GM13977 (cell line): Measurements from ENCODE around the gene RASGEF1C.

ENCODE experiments used
- DNase-seq: peaks from one replicate; pipeline ENCODE4 v3.0.0; 2012; ENCODE audit warnings: low spot score
- in situ Hi-C: fragments of 300-500 bp; cut with MboI; formaldehyde crosslinking; loops from one replicate; pipeline ENCODE4 v1.12.0; 2022; ENCODE audit warnings: low sequenced_read_pairs, low pct_unique_long_range_greater_than_20kb, mixed read lengths, inconsistent platforms; ENCODE audit not compliant: unreplicated experiment
- TF ChIP-seq, protein P1 (sequence below): IDR thresholded peaks from 2 replicates; pipeline ENCODE4 v1.5.1; 2012; ENCODE audit warnings: mild to moderate bottlenecking, control low read depth; ENCODE audit not compliant: insufficient read depth; ENCODE audit errors: extremely low read depth, missing control alignments

RASGEF1C gene

DNA sequence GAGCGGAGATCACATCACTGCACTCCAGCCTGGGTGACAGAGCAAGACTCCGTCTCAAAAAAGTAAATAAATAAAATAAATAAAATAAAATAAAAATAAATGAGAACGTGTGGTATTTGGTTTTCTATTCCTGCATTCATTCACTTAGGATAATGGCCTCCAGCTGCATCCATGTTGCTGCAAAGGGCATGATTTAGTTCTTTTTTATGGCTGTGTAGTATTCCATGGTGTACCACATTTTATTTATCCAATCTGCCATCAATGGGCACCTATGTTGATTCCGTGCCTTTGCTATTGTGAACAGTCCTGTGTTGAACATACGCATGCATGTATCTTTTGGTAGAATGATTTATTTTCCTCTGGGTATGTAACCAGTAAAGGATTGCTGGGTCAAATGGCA, 8.8 kb upstream of the RASGEF1C start:
- in situ Hi-C loops = no loop called here
- TF ChIP-seq, protein P1, sequence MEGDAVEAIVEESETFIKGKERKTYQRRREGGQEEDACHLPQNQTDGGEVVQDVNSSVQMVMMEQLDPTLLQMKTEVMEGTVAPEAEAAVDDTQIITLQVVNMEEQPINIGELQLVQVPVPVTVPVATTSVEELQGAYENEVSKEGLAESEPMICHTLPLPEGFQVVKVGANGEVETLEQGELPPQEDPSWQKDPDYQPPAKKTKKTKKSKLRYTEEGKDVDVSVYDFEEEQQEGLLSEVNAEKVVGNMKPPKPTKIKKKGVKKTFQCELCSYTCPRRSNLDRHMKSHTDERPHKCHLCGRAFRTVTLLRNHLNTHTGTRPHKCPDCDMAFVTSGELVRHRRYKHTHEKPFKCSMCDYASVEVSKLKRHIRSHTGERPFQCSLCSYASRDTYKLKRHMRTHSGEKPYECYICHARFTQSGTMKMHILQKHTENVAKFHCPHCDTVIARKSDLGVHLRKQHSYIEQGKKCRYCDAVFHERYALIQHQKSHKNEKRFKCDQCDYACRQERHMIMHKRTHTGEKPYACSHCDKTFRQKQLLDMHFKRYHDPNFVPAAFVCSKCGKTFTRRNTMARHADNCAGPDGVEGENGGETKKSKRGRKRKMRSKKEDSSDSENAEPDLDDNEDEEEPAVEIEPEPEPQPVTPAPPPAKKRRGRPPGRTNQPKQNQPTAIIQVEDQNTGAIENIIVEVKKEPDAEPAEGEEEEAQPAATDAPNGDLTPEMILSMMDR = no peak
- no peak for DNase-seq

DNA sequence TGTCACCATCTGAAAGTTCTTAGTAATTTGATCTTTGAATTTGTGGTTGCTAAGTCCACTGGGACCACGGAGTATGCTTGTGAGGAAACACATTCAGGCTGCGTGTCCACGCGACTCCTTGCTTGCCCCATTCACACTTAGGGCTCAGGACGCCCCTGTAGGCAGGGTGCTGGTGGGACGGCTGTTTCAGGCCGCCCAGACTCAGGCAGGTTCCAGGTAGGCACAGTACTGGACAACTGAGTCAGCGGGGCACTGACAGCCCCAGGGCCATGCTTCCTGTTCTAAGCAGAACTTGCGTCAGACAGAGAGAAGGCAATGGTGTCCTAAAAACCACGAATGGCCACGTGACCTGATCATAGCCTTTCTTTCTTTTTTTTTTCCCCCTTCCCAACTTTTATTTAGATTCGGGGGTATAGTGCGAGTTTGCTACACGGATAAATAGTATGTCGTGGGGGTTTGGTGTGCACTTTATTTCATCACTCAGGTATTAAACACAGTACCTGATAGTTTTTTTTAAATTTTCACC, 7.7 kb upstream of the RASGEF1C start:
- in situ Hi-C loops = no loop called here
- no peak for DNase-seq
- TF ChIP-seq, protein P1 = no peak

DNA sequence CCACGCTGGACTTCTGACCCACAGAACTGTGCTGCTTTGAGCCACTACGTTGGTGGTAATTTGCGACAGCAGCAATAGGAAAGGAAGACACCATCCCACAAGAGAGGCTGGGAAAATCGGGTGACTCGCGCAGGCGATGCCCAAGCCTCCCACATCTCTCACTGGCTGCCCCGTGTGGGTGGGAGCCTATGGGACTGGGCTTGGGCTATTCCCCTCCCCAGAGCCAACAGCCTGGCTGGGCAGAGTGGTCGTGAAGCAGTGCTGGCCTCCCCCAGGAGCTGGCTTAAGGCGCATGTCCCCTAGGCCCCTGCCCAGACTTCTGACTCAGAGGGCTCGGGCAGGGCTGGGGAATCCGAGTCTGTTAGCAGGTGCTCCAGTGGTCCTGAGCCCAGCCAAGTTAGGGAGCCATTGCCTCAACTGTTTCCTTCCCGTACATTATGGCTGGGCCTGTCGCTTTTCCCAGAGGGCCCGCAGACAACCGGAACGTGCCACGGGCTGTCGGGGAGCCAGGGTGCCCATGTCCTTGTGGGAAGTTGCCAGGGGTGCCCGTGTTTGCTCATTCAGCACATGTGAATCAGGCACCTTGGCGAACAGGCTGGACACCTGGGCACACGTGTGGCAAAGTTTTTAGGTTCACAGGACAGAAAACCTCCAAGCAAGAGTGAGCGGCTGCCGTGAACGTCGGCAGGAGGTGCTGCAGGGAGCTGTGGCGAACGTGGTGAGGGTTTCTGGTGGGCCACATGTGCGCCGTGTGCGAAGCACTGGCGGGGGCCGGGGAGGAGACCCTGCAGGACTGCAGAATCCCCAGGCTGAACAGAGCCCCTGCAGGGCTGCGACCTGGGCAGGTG, 7.0 kb upstream of the RASGEF1C start:
- in situ Hi-C loops = no loop called here
- no peak for DNase-seq
- TF ChIP-seq, protein P1 = no peak

DNA sequence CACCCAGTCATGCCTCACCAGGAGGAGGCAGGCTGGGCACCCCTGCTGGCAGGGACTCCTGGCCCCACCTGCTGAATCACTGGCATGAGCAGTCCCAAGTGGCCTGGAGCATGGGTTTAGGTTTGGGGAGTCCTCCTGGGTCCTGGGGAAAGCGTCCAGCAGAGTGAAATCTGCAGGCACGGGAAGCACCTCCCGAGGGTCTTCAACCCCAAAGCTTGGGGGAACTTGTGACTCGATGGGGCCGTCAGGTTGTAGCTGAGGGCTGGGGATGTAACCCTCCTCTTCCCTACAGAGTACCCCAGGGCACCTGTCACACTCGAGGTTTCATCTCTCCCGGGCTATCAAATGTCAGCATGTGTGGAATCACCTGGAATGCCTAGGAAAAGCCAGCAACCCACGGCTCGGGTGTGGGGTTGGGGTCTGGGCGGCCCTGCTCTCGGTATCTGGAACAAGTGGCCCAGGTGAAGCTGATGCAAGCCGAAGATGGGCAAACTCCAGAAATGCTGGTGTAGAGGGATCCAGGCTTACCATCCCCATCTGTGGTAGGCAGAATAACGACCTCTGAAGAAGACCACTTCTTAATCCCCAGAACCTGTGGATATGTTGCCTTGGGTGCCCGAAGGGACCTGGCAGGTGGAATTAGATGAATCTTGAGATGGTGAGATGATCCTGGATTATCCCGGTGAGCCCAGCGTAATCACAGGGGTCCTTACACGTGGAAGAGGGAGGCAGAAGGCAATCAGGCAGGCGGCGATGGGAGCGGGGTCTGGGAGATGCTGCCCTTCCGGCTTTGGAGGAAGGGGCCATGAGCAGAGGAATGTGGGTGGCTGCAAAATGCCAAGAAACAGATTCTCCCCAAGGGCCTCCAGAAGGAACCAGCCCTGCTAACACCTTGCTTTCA, 6.1 kb upstream of the RASGEF1C start:
- in situ Hi-C loops = no loop called here
- DNase-seq = no peak
- TF ChIP-seq, protein P1 = no peak

DNA sequence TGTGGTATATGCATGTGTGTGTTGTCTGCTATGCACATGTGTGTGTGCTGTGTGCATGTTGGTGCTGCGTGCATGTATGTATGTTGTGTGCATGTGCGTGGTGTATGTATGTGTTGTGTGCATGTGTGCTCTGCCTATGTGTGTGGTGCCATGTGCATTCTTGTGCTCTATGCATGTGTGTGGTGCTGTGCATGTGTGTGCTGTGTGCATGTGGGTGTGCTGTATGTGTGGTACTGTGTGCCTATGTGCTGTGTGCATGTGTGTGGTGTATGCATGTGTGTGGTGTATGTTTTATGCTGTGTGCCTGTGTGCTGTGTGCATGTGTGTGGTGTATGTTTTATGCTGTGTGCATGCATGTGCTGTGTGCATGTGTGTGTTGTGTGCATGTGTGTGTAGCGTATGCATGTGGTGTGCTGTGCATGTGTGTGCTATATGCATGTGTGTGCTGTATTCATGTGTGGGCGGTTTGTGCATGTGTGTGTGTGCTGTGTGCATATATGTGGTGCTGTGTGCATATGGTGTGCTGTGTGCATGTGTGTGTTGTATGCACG, 4.7 kb upstream of the RASGEF1C start:
- DNase-seq = no peak
- in situ Hi-C loops = no loop called here
- TF ChIP-seq, protein P1 = no peak

DNA sequence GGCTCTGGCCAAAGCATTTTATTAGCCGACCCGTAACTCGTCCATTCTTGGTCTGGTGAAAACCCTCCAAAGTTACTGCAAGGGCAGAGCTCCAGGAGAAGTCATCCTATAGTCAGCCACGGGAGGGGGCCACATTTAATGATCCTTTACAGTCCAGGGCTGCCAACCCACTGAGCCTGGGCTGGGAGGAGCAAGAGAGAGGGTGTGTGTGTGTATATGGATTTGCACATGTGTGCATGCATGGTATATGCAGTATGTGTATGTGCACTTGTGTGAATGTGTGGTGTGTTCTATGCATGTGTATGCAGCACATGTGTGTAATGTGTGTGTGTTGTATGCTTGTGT, 4.2 kb upstream of the RASGEF1C start:
- TF ChIP-seq, protein P1 = no peak
- no peak for DNase-seq
- in situ Hi-C loops = no loop called here
